Esophagus muscularis mucosa (tissue), 4 donors: ENCODE measurements around the gene GAS6.
A peak's percentile ranks its signal among the peaks of the same experiment; 100 is the strongest.

Experiments
- EP300 ChIP-seq: sonication (generic); formaldehyde crosslinking; IDR thresholded peaks from one replicate; pipeline ENCODE4 v1.6.1; 2017; ENCODE audit warnings: antibody characterized with exemption
- POLR2A ChIP-seq: fragments of 450-650 bp; IDR thresholded peaks from one replicate; pipeline ENCODE4 v1.6.1; 2017; ENCODE audit warnings: antibody characterized with exemption, moderate library complexity, mild to moderate bottlenecking, low read depth
- POLR2AphosphoS5 ChIP-seq, 2 donors: sonication (generic); formaldehyde crosslinking; IDR thresholded peaks; one replicate each; pipeline ENCODE4 v1.6.1; 2017; ENCODE audit warnings: antibody characterized with exemption in 2 of 2
- TF ChIP-seq, protein P1 (sequence below), 3 experiments: fragments of 200-600 bp in 2 of 3; fragments of 450-650 bp in 1 of 3; sonication (generic) in 2 of 3; IDR thresholded peaks; one replicate each; pipeline ENCODE4 v1.5.1; 2017 to 2019; ENCODE audit warnings: antibody characterized with exemption in 3 of 3, mild to moderate bottlenecking in 2 of 3, moderate library complexity in 1 of 3

DNA sequence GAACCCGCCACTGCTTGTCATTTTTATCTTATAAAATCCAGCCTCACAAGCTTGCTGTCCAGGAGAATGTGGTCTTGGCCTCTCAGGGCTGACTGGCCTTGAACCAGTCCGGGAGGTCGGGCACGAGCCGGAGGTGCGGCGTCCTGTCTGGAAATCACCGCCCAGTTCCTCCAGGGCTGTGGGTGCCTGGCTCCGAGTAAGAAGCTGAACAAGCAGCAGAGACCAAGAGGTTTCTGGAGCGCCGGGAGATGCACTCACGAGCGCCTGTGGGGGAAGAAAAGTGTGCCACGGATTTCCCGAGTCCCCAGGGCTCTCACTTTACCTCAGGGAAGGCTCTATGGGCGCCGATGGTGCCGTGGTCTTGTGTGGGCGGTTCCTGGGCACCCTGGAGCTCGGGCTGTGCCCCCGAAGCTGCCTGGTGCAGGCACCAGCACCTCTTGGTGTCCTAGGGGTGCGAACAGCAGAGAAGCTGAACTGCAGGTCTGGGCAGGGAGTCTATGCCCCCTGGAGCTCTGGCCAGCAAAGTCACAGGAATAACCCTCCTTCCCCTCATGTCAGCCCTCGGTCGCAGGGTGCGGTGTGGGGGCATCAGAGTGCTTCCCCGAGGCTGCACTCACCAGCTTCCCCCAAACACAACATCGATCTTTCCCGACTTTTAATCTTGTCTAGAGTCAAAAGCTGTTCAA lies 50.0 kb downstream of the GAS6 start:
- TF ChIP-seq, protein P1, sequence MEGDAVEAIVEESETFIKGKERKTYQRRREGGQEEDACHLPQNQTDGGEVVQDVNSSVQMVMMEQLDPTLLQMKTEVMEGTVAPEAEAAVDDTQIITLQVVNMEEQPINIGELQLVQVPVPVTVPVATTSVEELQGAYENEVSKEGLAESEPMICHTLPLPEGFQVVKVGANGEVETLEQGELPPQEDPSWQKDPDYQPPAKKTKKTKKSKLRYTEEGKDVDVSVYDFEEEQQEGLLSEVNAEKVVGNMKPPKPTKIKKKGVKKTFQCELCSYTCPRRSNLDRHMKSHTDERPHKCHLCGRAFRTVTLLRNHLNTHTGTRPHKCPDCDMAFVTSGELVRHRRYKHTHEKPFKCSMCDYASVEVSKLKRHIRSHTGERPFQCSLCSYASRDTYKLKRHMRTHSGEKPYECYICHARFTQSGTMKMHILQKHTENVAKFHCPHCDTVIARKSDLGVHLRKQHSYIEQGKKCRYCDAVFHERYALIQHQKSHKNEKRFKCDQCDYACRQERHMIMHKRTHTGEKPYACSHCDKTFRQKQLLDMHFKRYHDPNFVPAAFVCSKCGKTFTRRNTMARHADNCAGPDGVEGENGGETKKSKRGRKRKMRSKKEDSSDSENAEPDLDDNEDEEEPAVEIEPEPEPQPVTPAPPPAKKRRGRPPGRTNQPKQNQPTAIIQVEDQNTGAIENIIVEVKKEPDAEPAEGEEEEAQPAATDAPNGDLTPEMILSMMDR (IDR thresholded peaks at IDR 0.05), result no peak
- TF ChIP-seq POLR2AphosphoS5 (IDR thresholded peaks at IDR 0.05) (peak in 1 of 2 donors; percentile 17), EP300 (no peak), POLR2A (no peak)
